Hippocampal formation (tissue), 2 donors: ENCODE data around the gene COL5A1.

Source experiments
- DNase-seq, 2 donors: peaks; one replicate each; lab custom pipeline; 2025; lab: John Stamatoyannopoulos, UW

The COL5A1 gene

GRCh38 chr9:134835448-134835847, 193.8 kb downstream of the COL5A1 start:
- no peak for DNase-seq

- DNase-seq = no peak
These were observed 194.4 kb downstream of the COL5A1 start for GRCh38 chr9:134835987-134836386.

GRCh38 chr9:134836406-134836970, 194.9 kb downstream of the COL5A1 start:
- no peak for DNase-seq

- no peak for DNase-seq
These were observed 195.9 kb downstream of the COL5A1 start for GRCh38 chr9:134837529-134837928.

- DNase-seq = no peak
These were observed 197.2 kb downstream of the COL5A1 start for GRCh38 chr9:134838651-134839454.

GRCh38 chr9:134839455-134840125, 198.0 kb downstream of the COL5A1 start:
- no peak for DNase-seq

GRCh38 chr9:134840511-134840910, 198.9 kb downstream of the COL5A1 start:
- DNase-seq = no peak

GRCh38 chr9:134841180-134841904, 199.7 kb downstream of the COL5A1 start:
- no peak for DNase-seq

GRCh38 chr9:134842321-134842720, 200.7 kb downstream of the COL5A1 start:
- DNase-seq = no peak

GRCh38 chr9:134843740-134844139, 202.1 kb downstream of the COL5A1 start:
- DNase-seq = no peak

GRCh38 chr9:134844821-134845220, 203.2 kb downstream of the COL5A1 start:
- no peak for DNase-seq

- no peak for DNase-seq
These were observed 204.6 kb downstream of the COL5A1 start for GRCh38 chr9:134846187-134846586.

- no peak for DNase-seq
These were observed 205.1 kb downstream of the COL5A1 start for GRCh38 chr9:134846699-134847098.

GRCh38 chr9:134847138-134847537, 205.5 kb downstream of the COL5A1 start:
- no peak for DNase-seq

- DNase-seq = no peak
These were observed 206.3 kb downstream of the COL5A1 start for GRCh38 chr9:134847752-134848432.

GRCh38 chr9:134848504-134848903, 206.9 kb downstream of the COL5A1 start:
- DNase-seq = no peak

GRCh38 chr9:134850611-134851010, 209.0 kb downstream of the COL5A1 start:
- DNase-seq = no peak

GRCh38 chr9:134851020-134851419, 209.4 kb downstream of the COL5A1 start:
- DNase-seq = no peak

- no peak for DNase-seq
These were observed 211.5 kb downstream of the COL5A1 start for GRCh38 chr9:134852906-134853654.

- no peak for DNase-seq
These were observed 212.3 kb downstream of the COL5A1 start for GRCh38 chr9:134853893-134854292.

- DNase-seq = no peak
These were observed 213.0 kb downstream of the COL5A1 start for GRCh38 chr9:134854541-134854981.
